Stimulated activated CD8-positive, alpha-beta memory T cell treated with anti-CD3 and anti-CD28 coated beads, Interleukin-7, amount 100 ng/mL, for 48 hours (primary cell): ENCODE measurements around the gene HSPA2.
"Not testable (repeated sequence)": the region's sequence is repeated elsewhere in the genome, so short reads cannot be mapped to it uniquely, and the experiment has no call there.

Source experiments
- DNase-seq, 2 donors: peaks; one replicate each; pipeline ENCODE4 v3.0.0-alpha.2; 2020; ENCODE audit warnings: low read depth in 1 of 2; ENCODE audit errors: extremely low read depth in 1 of 2

HSPA2 gene

GRCh38 chr14:64558216-64558615 lies 17.7 kb downstream of the HSPA2 start:
- not testable (repeated sequence) for DNase-seq

DNA sequence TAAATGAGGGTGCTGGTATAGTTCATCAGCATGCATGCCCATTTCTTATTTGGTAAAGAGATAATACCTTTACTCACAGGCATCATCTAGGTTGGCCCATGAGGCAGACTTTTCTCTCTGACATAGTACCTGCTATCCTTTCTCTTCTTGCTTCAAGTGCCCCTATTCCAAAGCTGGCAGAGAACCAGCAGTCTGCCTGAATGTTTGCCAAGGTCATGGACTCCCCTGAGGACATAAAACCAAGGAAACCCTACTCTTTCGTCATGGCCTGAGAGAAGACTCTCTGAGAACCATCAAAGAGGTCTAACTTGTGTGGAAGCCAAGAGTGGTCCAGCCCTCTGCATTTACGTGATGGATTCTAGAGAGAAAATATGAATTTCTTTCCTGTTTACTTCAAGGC lies 21.1 kb downstream of the HSPA2 start:
- DNase-seq: no peak

GRCh38 chr14:64562436-64562835 lies 21.9 kb downstream of the HSPA2 start:
- DNase-seq: no peak

- DNase-seq: no peak
Measured at GRCh38 chr14:64563696-64564095, 23.2 kb downstream of the HSPA2 start.

DNA sequence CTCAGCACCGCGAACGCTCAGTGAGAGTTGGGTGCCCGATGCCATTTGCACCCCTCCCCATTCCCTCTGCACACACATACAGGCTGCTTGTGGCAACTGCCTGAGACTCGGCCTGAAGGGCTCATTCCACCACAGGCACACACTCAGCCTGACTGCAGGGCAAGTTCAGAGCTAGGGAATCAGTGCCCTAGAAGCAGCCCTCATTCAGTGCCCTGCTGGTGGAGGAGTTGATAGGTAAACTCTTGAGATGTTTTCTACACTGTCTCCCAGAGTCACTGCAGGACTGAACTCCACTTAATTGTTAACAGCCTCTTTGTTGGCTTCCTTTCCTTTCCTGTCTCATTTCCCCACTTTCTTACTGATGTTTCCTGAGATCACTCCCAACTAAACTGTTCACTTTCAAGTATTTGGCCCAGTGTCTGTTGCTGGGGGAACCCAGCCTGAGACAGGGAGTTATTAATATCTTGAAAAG lies 26.1 kb downstream of the HSPA2 start:
- DNase-seq: no peak

- no peak for DNase-seq
Measured at GRCh38 chr14:64569138-64569631, 28.6 kb downstream of the HSPA2 start.

- not testable (repeated sequence) for DNase-seq
Measured at GRCh38 chr14:64569646-64570045, 29.1 kb downstream of the HSPA2 start.

DNA sequence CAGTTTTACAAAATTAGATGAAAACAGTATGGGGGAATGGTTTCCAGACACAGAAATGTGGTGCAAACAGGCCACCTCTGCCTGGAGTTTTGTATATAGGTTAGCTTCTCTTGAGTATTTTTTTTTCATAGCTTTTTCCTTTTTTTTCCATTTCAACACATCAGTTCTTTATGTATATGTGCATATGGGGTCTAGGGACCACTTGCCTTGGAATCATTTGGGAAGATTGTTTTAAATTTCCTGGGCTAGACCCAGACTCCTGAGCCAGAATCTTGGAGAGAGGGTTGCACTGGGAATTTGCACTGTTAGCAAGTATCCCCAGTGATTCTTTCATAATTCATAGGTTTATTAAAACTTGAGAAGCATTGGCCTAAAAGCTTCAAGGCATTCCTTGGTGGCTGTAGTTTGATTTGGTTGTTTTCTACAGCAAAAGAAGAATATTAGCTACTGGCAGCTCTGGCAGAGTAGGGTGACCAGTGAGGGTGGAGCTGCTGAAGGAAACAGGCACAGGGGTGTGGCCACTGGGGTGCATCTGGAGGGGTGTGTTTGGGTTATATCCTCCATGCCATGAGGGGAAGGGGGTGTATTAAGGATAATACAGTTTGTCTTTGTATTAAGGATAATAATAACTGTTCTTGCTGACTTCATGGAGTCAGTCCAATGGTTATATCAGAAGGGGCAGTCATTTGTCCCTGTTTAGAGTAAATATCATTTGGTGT lies 32.0 kb downstream of the HSPA2 start:
- no peak for DNase-seq

DNA sequence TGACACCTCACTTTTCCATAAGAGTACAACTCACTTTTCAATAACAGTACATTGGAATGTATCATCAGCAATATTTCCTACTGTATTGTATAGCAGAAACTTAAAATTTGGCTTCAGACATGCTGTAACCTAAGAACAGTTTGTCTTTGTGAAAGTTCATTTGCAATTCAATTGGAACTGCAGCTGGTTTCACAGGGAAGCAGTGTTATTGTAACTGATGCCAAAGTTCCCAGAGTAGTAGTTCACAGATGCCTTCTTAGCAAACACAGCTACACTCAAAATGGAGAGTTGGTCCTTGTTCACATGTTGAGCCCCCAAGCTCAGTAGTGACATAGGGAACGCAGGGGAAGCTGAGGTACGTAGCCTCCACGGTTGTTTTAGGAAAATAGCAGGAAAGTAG lies 32.6 kb downstream of the HSPA2 start:
- no peak for DNase-seq

GRCh38 chr14:64574371-64575107 lies 34.0 kb downstream of the HSPA2 start:
- no peak for DNase-seq

DNA sequence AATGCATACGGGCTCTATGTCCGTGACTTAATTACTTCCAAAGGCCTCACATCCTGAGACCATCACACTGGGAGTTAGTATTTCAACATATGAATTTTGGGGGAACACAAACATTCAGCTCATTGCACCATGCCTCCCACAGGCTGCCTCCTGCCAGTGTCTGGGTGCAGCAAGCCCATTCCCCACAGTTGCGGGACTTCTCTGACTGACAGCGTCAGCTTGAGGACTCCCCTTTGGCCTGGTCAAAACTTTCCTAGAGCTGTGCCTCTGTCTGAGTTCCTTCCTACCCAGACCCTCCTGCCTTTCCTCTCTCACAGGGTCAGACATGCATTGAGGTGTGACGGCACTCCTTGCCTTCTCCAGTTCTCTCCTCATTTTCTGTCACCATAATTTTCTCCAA lies 36.7 kb downstream of the HSPA2 start:
- no peak for DNase-seq

GRCh38 chr14:64580467-64580866 lies 39.9 kb downstream of the HSPA2 start:
- no peak for DNase-seq

- no peak for DNase-seq
Measured at GRCh38 chr14:64581363-64581762, 40.8 kb downstream of the HSPA2 start.

DNA sequence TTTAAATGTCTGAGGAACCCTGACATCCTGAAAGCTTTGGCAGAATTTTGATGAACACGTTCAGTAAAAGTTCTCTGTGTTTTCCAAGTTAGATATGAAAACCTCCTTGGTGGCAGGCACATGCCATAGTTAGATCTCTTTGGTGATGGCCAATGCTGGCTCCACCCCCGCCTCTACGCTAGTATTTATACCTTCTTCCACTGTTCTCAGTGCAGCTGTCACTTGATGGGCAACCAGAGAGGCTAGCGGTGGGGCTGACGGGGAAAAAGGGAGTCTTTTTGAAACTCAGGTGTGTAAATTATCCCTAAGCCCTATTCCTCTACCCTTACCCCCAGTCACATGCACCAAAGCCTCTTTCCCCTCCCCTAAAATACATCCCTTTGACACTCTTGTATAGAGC lies 41.3 kb downstream of the HSPA2 start:
- no peak for DNase-seq

- no peak for DNase-seq
Measured at GRCh38 chr14:64584190-64584589, 43.6 kb downstream of the HSPA2 start.

GRCh38 chr14:64591809-64592208 lies 51.3 kb downstream of the HSPA2 start:
- DNase-seq: no peak
